ENCODE data around the gene NDFIP1. TPM values are rescaled to one million over a fixed set of nuclear protein-coding genes. Genes with fewer than 3 reads are reported as not detected.

NDFIP1 gene
- total and polyA plus RNA-seq, 2 of the 8 experiments (the other 6 are each of a cell fraction or from before 2014, with no cell fraction given) = 8.8 to 27.1 TPM

DNA sequence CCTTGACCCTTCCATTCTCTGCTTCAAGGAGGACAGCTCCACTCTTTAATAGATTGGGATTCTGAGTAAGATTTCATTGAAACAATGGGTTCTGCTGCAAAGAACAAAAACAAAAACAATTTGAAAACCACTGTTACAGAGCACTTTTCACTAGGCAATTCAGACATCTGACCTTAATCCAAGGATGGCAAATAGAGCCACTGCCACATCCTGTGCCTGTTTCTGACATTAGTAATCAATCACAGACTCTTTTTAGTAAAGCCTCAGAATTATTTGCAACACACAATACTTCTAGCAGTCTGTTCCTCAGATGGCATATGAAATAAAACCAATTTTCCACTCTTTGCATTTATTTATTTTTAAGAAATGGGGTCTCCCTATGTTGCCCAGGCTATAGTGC lies 37.8 kb upstream of the NDFIP1 start:
- Histone ChIP-seq H3K4me3 (ENCODE audit: extremely low read depth in 1 of 4, insufficient read depth in 2 of 4, low read depth in 3 of 4, low read length in 4 of 4) (no peak overlapping the region), H3K36me3 (ENCODE audit: control insufficient read depth in 2 of 4, insufficient read depth in 4 of 4, low read length in 3 of 4) (no peaks in the 10 kb centered on the region), H3K9me3 (ENCODE audit: insufficient read depth in 2 of 2, low read depth in 1 of 2, low read length in 1 of 2) (no peaks in the 10 kb centered on the region), H4K20me1 (replicated peaks in 1 of 2; ENCODE audit: control insufficient read depth in 1 of 2, insufficient read depth in 2 of 2, low read length in 2 of 2) (no peaks in the 10 kb centered on the region), H3K4ac (replicated peaks; ENCODE audit: insufficient read length, low read depth, low read length) (no peak overlapping the region), H3K4me2 (ENCODE audit: insufficient read depth in 1 of 2, low read depth in 2 of 2, low read length in 2 of 2) (no peak overlapping the region), H3K27ac (ENCODE audit: low read depth, low read length) (no peak overlapping the region), H3K79me1 (ENCODE audit: low read depth, low read length) (no peaks in the 10 kb centered on the region), H3K9ac (replicated peaks in 1 of 4; ENCODE audit: extremely low read depth in 1 of 4, low read depth in 3 of 4, low read length in 3 of 4) (no peak overlapping the region), H3K79me2 (ENCODE audit: control insufficient read depth in 1 of 2, insufficient read depth in 2 of 2, low read length in 2 of 2) (no peaks in the 10 kb centered on the region), H2BK120ac (replicated peaks; ENCODE audit: low read depth, low read length) (no peak overlapping the region), H2BK20ac (ENCODE audit: low read length) (no peak overlapping the region), H2BK15ac (ENCODE audit: low read length) (no peak overlapping the region), H3K23me2 (ENCODE audit: low read depth, low read length) (no peaks in the 10 kb centered on the region), H3K18ac (ENCODE audit: extremely low read depth, low read length) (no peak overlapping the region), H2BK5ac (ENCODE audit: low read depth, low read length) (no peak overlapping the region), H2AK5ac (ENCODE audit: low read depth, low read length) (no peak overlapping the region), H3K56ac (replicated peaks; ENCODE audit: insufficient read length, low read depth, low read length) (no peak overlapping the region), H4K5ac (ENCODE audit: insufficient read length, low read depth, low read length) (no peak overlapping the region), H4K91ac (replicated peaks; ENCODE audit: insufficient read length, low read length) (no peak overlapping the region), H3K14ac (ENCODE audit: insufficient read length) (no peak overlapping the region), H3K23ac (ENCODE audit: insufficient read length) (no peak overlapping the region), H4K8ac (ENCODE audit: extremely low read depth, insufficient read depth, low read length) (no peak overlapping the region), H3K4me1 (replicated peaks in 1 of 4; ENCODE audit: control insufficient read depth in 3 of 4, insufficient read depth in 4 of 4, low read length in 3 of 4) (no peaks in the 10 kb centered on the region), H2BK12ac (ENCODE audit: low read depth, low read length) (no peak overlapping the region), H2AFZ (ENCODE audit: low read length) (no peak overlapping the region), H3K27me3 (replicated peaks in 1 of 4; ENCODE audit: control insufficient read depth in 3 of 4, extremely low read depth in 1 of 4, insufficient read depth in 3 of 4, low read length in 3 of 4) (no peaks in the 10 kb centered on the region)
- DNase-seq (ENCODE audit: low read depth in 1 of 2, low spot score in 2 of 2) (no peak), FAIRE-seq (no peak)
- TF ChIP-seq RXRA (IDR thresholded peaks at IDR 0.05; ENCODE audit: insufficient read depth, low read depth, low read length) (no peak), CREB1 (IDR thresholded peaks at IDR 0.05) (no peak), MAFK (IDR thresholded peaks at IDR 0.05; ENCODE audit: low read depth, low read length) (no peak), SIN3A (conservative IDR thresholded peaks at IDR 0.05 in 1 of 2, IDR thresholded peaks at IDR 0.05 in 1 of 2; ENCODE audit: low read depth in 1 of 2, low read length in 2 of 2) (no peak), SIX5 (IDR thresholded peaks at IDR 0.05; ENCODE audit: low read depth, low read length) (no peak), EP300 (IDR thresholded peaks at IDR 0.05; ENCODE audit: borderline replicate concordance in 1 of 2, low read depth in 2 of 2, low read length in 2 of 2) (no peak)
- CTCF ChIA-PET (ENCODE audit: partially characterized antibody) = interaction anchor here (1.1 to 2.0 kb wide), 4 partner anchors 9 to 192 kb away, joined by 3 to 5 read pairs (median 4); no protein-coding TSS in a partner anchor
- POLR2A ChIA-PET (ENCODE audit: partially characterized antibody) = interaction anchor here (1.5 kb wide), 1 partner anchor 22 kb away, joined by 3 read pairs; no protein-coding TSS in a partner anchor
